Measurements from ENCODE around the gene TLCD2. TPM values are rescaled to one million over a fixed set of nuclear protein-coding genes. Genes with fewer than 3 reads are reported as not detected.

TLCD2 gene
- total and polyA plus RNA-seq, 9 of the 15 experiments (the other 6 are each of a cell fraction or from before 2014, with no cell fraction given), result 0.10 to 0.89 (median 0.58) TPM

GRCh38 chr17:1730326-1731193 is 20.4 kb upstream of the TLCD2 start (continued):
- TF ChIP-seq TFE3 (CRISPR knock-in tag; IDR thresholded peaks at IDR 0.05), result no peak
- TF ChIP-seq CCNT2 (IDR thresholded peaks at IDR 0.05; ENCODE audit: borderline replicate concordance, extremely low read depth, insufficient read length, low read depth, low read length), result peak; percentile 81
- no peak for TF ChIP-seq ZNF551 (CRISPR knock-in tag; IDR thresholded peaks at IDR 0.05)
- TF ChIP-seq RBM17 (IDR thresholded peaks at IDR 0.05; ENCODE audit: borderline replicate concordance, low read depth, low read length), result no peak
- TF ChIP-seq FOXO4 (CRISPR knock-in tag; IDR thresholded peaks at IDR 0.05), result no peak
- TF ChIP-seq FOXK2 (conservative IDR thresholded peaks at IDR 0.05 in 1 of 2, IDR thresholded peaks at IDR 0.05 in 1 of 2; ENCODE audit: low read depth in 2 of 2), result no peak
- no peak for TF ChIP-seq RHOXF2B (CRISPR knock-in tag; conservative IDR thresholded peaks at IDR 0.05)
- no peak for TF ChIP-seq SLC30A9 (CRISPR knock-in tag; IDR thresholded peaks at IDR 0.05)
- TF ChIP-seq ZNF224 (CRISPR knock-in tag; IDR thresholded peaks at IDR 0.05), result no peak
- TF ChIP-seq ZNF316 (IDR thresholded peaks at IDR 0.05), result peak; percentile 28; the same call in 1 of the 2 replicates
- no peak for TF ChIP-seq PHF20 (IDR thresholded peaks at IDR 0.05; ENCODE audit: partially characterized antibody)
- peak; percentile 73; the same call in 1 of the 2 replicates for TF ChIP-seq RERE (CRISPR knock-in tag; IDR thresholded peaks at IDR 0.05; ENCODE audit: borderline replicate concordance)
- no peak for TF ChIP-seq ZC3H8 (IDR thresholded peaks at IDR 0.05)
- no peak for TF ChIP-seq BDP1 (IDR thresholded peaks at IDR 0.05; ENCODE audit: insufficient read depth, insufficient read length)
- no peak for TF ChIP-seq SIX5 (IDR thresholded peaks at IDR 0.05; ENCODE audit: borderline replicate concordance in 1 of 2, insufficient read depth in 1 of 2, low read depth in 1 of 2, low read length in 2 of 2)
- no peak for TF ChIP-seq ZNF23 (CRISPR knock-in tag; IDR thresholded peaks at IDR 0.05)
- TF ChIP-seq SIN3A (IDR thresholded peaks at IDR 0.05; ENCODE audit: borderline replicate concordance in 2 of 2, control insufficient read depth in 1 of 2, low read depth in 2 of 2, low read length in 2 of 2), result 0 out of 4 replicates have a peak, but pooled peaks of 1 of the 2 experiments have one; percentile 22
